IPS-15b (cell line): ENCODE results near the gene HECA.
"Not testable (repeated sequence)": the region's sequence is repeated elsewhere in the genome, so short reads cannot be mapped to it uniquely, and the experiment has no call there.

Experiments
- H3K27me3 ChIP-seq: one replicate; pipeline ENCODE4 v1.6.1; 2013; ENCODE audit warnings: low read length; ENCODE audit not compliant: control insufficient read depth, insufficient read depth
- H3K36me3 ChIP-seq: one replicate; pipeline ENCODE4 v1.6.1; 2013; ENCODE audit warnings: low read length; ENCODE audit not compliant: control insufficient read depth, insufficient read depth
- H3K4me1 ChIP-seq: one replicate; pipeline ENCODE4 v1.6.1; 2013; ENCODE audit warnings: mild to moderate bottlenecking, low read length; ENCODE audit not compliant: control insufficient read depth, insufficient read depth
- H3K4me3 ChIP-seq: one replicate; pipeline ENCODE4 v1.5.1; 2013; ENCODE audit warnings: low read depth, low read length
- H3K9ac ChIP-seq: one replicate; pipeline ENCODE4 v1.6.1; 2013; ENCODE audit warnings: low read depth, mild to moderate bottlenecking, low read length
- H3K9me3 ChIP-seq: one replicate; pipeline ENCODE4 v1.6.1; 2013; ENCODE audit warnings: mild to moderate bottlenecking, low read length; ENCODE audit not compliant: control insufficient read depth, insufficient read depth

The HECA gene

GRCh38 chr6:139140854-139141253 is 6.0 kb downstream of the HECA start:
- not testable (repeated sequence) for H3K9me3 ChIP-seq, H3K4me3 ChIP-seq, H3K4me1 ChIP-seq, H3K9ac ChIP-seq, H3K27me3 ChIP-seq, H3K36me3 ChIP-seq

GRCh38 chr6:139142262-139142661 is 7.4 kb downstream of the HECA start:
- Histone ChIP-seq H3K9ac (no peak overlapping the region), H3K4me1 (no peaks in the 10 kb centered on the region), H3K36me3 (no peaks in the 10 kb centered on the region), H3K4me3 (no peak overlapping the region), H3K27me3 (no peaks in the 10 kb centered on the region), H3K9me3 (no peaks in the 10 kb centered on the region)

- no peak overlapping the region for H3K4me3 ChIP-seq
- no peak overlapping the region for H3K9ac ChIP-seq
Measured at GRCh38 chr6:139143111-139143510, 8.2 kb downstream of the HECA start.

GRCh38 chr6:139144490-139145085 is 9.7 kb downstream of the HECA start:
- Histone ChIP-seq H3K9me3 (no peaks in the 10 kb centered on the region), H3K4me1 (no peaks in the 10 kb centered on the region), H3K27me3 (no peaks in the 10 kb centered on the region), H3K4me3 (no peak overlapping the region), H3K9ac (no peak overlapping the region), H3K36me3 (no peaks in the 10 kb centered on the region)

More at GRCh38 chr6:139143111-139143510, 8.2 kb downstream of the HECA start:
- Histone ChIP-seq H3K4me1 (no peaks in the 10 kb centered on the region), H3K9me3 (no peaks in the 10 kb centered on the region), H3K27me3 (no peaks in the 10 kb centered on the region), H3K36me3 (no peaks in the 10 kb centered on the region)

GRCh38 chr6:139145661-139146060 is 10.8 kb downstream of the HECA start:
- Histone ChIP-seq H3K36me3 (no peaks in the 10 kb centered on the region), H3K4me1 (peaks cover 2% of the 10 kb centered on the region), H3K4me3 (no peak overlapping the region), H3K9ac (no peak overlapping the region), H3K27me3 (no peaks in the 10 kb centered on the region), H3K9me3 (no peaks in the 10 kb centered on the region)

- H3K27me3 ChIP-seq, result no peaks in the 10 kb centered on the region
- no peaks in the 10 kb centered on the region for H3K36me3 ChIP-seq
- no peak overlapping the region for H3K9ac ChIP-seq
- H3K9me3 ChIP-seq, result no peaks in the 10 kb centered on the region
- H3K4me1 ChIP-seq, result peaks cover 5% of the 10 kb centered on the region
- no peak overlapping the region for H3K4me3 ChIP-seq
Measured at GRCh38 chr6:139146317-139146726, 11.4 kb downstream of the HECA start.

- Histone ChIP-seq H3K9ac (no peak overlapping the region), H3K4me3 (no peak overlapping the region), H3K4me1 (peaks cover 5% of the 10 kb centered on the region)
Measured at GRCh38 chr6:139147628-139148027, 12.7 kb downstream of the HECA start.

GRCh38 chr6:139148557-139149235 is 13.8 kb downstream of the HECA start:
- peaks cover 5% of the 10 kb centered on the region for H3K4me1 ChIP-seq
- no peak overlapping the region for H3K9ac ChIP-seq
- no peak overlapping the region for H3K4me3 ChIP-seq
- H3K36me3 ChIP-seq, result no peaks in the 10 kb centered on the region
- no peaks in the 10 kb centered on the region for H3K27me3 ChIP-seq
- H3K9me3 ChIP-seq, result no peaks in the 10 kb centered on the region

More at GRCh38 chr6:139147628-139148027, 12.7 kb downstream of the HECA start:
- Histone ChIP-seq H3K27me3 (no peaks in the 10 kb centered on the region), H3K36me3 (no peaks in the 10 kb centered on the region), H3K9me3 (no peaks in the 10 kb centered on the region)

- H3K4me3 ChIP-seq, result no peak overlapping the region
- H3K4me1 ChIP-seq, result peaks cover 5% of the 10 kb centered on the region
- no peaks in the 10 kb centered on the region for H3K36me3 ChIP-seq
- no peaks in the 10 kb centered on the region for H3K27me3 ChIP-seq
- no peak overlapping the region for H3K9ac ChIP-seq
- H3K9me3 ChIP-seq, result no peaks in the 10 kb centered on the region
Measured at GRCh38 chr6:139149383-139149782, 14.5 kb downstream of the HECA start.

- no peaks in the 10 kb centered on the region for H3K9me3 ChIP-seq
- no peak overlapping the region for H3K4me3 ChIP-seq
- H3K36me3 ChIP-seq, result no peaks in the 10 kb centered on the region
- peaks cover 5% of the 10 kb centered on the region for H3K4me1 ChIP-seq
- no peaks in the 10 kb centered on the region for H3K27me3 ChIP-seq
- H3K9ac ChIP-seq, result no peak overlapping the region
Measured at GRCh38 chr6:139150920-139151319, 16.0 kb downstream of the HECA start.

GRCh38 chr6:139151425-139152087 is 16.7 kb downstream of the HECA start:
- Histone ChIP-seq H3K27me3 (no peaks in the 10 kb centered on the region), H3K4me1 (peaks cover 5% of the 10 kb centered on the region), H3K9ac (no peak overlapping the region), H3K36me3 (no peaks in the 10 kb centered on the region), H3K4me3 (no peak overlapping the region), H3K9me3 (no peaks in the 10 kb centered on the region)
